NCI-H2196 treated with DMSO at 0.1 percent for 48 hours (cell line): ENCODE data around the gene MELK.

Experiments
- DNase-seq: peaks from one replicate; lab custom pipeline; 2025; ENCODE audit not compliant: unreplicated experiment; lab: John Stamatoyannopoulos, UW

MELK gene

GRCh38 chr9:36665921-36666431, 93.3 kb downstream of the MELK start:
- DNase-seq, result no peak

- DNase-seq, result no peak
Measured at GRCh38 chr9:36671561-36671960, 98.9 kb downstream of the MELK start.

GRCh38 chr9:36676091-36676490, 103.4 kb downstream of the MELK start:
- DNase-seq, result no peak

- DNase-seq, result peak; percentile 16
Measured at GRCh38 chr9:36676778-36677485, 104.2 kb downstream of the MELK start.

GRCh38 chr9:36677611-36678010, 104.9 kb downstream of the MELK start:
- peak; percentile 24 for DNase-seq

GRCh38 chr9:36679710-36680109, 107.0 kb downstream of the MELK start:
- no peak for DNase-seq

- DNase-seq, result no peak
Measured at GRCh38 chr9:36686471-36686870, 113.8 kb downstream of the MELK start.

- no peak for DNase-seq
Measured at GRCh38 chr9:36690412-36691168, 117.9 kb downstream of the MELK start.

- no peak for DNase-seq
Measured at GRCh38 chr9:36691671-36692070, 119.0 kb downstream of the MELK start.

- no peak for DNase-seq
Measured at GRCh38 chr9:36698984-36699383, 126.3 kb downstream of the MELK start.

- DNase-seq, result no peak
Measured at GRCh38 chr9:36704148-36704547, 131.5 kb downstream of the MELK start.

- no peak for DNase-seq
Measured at GRCh38 chr9:36713515-36714490, 141.1 kb downstream of the MELK start.

GRCh38 chr9:36716496-36716895, 143.8 kb downstream of the MELK start:
- DNase-seq, result no peak

- DNase-seq, result no peak
Measured at GRCh38 chr9:36717276-36717675, 144.6 kb downstream of the MELK start.

GRCh38 chr9:36718612-36719011, 145.9 kb downstream of the MELK start:
- DNase-seq, result no peak

GRCh38 chr9:36720043-36720442, 147.3 kb downstream of the MELK start:
- no peak for DNase-seq

GRCh38 chr9:36721846-36722588, 149.3 kb downstream of the MELK start:
- no peak for DNase-seq

- DNase-seq, result no peak
Measured at GRCh38 chr9:36725777-36726356, 153.2 kb downstream of the MELK start.
